ENCODE measurements around the gene SSR1. TPM values are rescaled to one million over a fixed set of nuclear protein-coding genes. Genes with fewer than 3 reads are reported as not detected.

Gene SSR1
- total and polyA plus RNA-seq, 9 of the 15 experiments (the other 6 are each of a cell fraction or from before 2014, with no cell fraction given): 87.7 to 220 (median 144) TPM

GRCh38 chr6:7238900-7239589, 74.0 kb downstream of the SSR1 start (continued):
- TF ChIP-seq NCOA4 (IDR thresholded peaks at IDR 0.05; ENCODE audit: partially characterized antibody) (no peak), KAT2B (IDR thresholded peaks at IDR 0.05; ENCODE audit: low read depth, low read length) (no peak), HDAC1 (IDR thresholded peaks at IDR 0.05) (peak in 1 of 2 experiments; percentile 75; a peak in 2 of 4 replicates), MCM2 (IDR thresholded peaks at IDR 0.05; ENCODE audit: low read depth) (no peak), HNRNPUL1 (IDR thresholded peaks at IDR 0.05; ENCODE audit: low read length) (no peak), AFF1 (IDR thresholded peaks at IDR 0.05; ENCODE audit: low read depth in 1 of 2, partially characterized antibody in 2 of 2) (no peak), SPI1 (IDR thresholded peaks at IDR 0.05; ENCODE audit: borderline replicate concordance, low read depth, low read length) (no peak), AFF4 (CRISPR knock-in tag; IDR thresholded peaks at IDR 0.05) (no peak), HOXB6 (CRISPR knock-in tag; IDR thresholded peaks at IDR 0.05; ENCODE audit: borderline replicate concordance) (no peak), ID3 (CRISPR knock-in tag; IDR thresholded peaks at IDR 0.05) (no peak), ID3 (tag; IDR thresholded peaks at IDR 0.05) (no peak), MEIS2 (IDR thresholded peaks at IDR 0.05; ENCODE audit: partially characterized antibody) (no peak), SNIP1 (IDR thresholded peaks at IDR 0.05; ENCODE audit: low read depth) (no peak), ELF1 (tag; IDR thresholded peaks at IDR 0.05) (no peak), HDAC2 (IDR thresholded peaks at IDR 0.05) (no peak), POU5F1 (IDR thresholded peaks at IDR 0.05; ENCODE audit: borderline replicate concordance, low read depth, low read length, partially characterized antibody) (no peak), MBD2 (IDR thresholded peaks at IDR 0.05; ENCODE audit: borderline replicate concordance, low read depth) (no peak), ZNF282 (CRISPR knock-in tag; IDR thresholded peaks at IDR 0.05) (no peak), CREM (IDR thresholded peaks at IDR 0.05; ENCODE audit: low read depth) (peak; percentile 85), DNMT1 (IDR thresholded peaks at IDR 0.05) (no peak), JUND (IDR thresholded peaks at IDR 0.05; ENCODE audit: borderline replicate concordance, low read depth, low read length) (peak; percentile 73), JUND (tag; IDR thresholded peaks at IDR 0.05; ENCODE audit: borderline replicate concordance, low read depth, low read length) (peak; percentile 55; the same call in 1 of the 3 replicates)
